Stimulated activated CD4-positive, alpha-beta T cell treated with anti-CD3 and anti-CD28 coated beads, Interleukin-15, amount 100 ng/mL, for 48 hours (primary cell): ENCODE results near the gene DENND2A.

Experiments used
- DNase-seq, 2 donors: peaks; one replicate each; pipeline ENCODE4 v3.0.0-alpha.2; 2020; ENCODE audit warnings: low read depth in 2 of 2

Gene DENND2A

GRCh38 chr7:140619176-140619575, 21.4 kb downstream of the DENND2A start:
- DNase-seq = no peak

- no peak for DNase-seq
Observed at GRCh38 chr7:140618306-140618705, 22.3 kb downstream of the DENND2A start.

GRCh38 chr7:140617081-140617480, 23.5 kb downstream of the DENND2A start:
- DNase-seq = no peak

GRCh38 chr7:140616328-140616727, 24.3 kb downstream of the DENND2A start:
- no peak for DNase-seq

GRCh38 chr7:140611641-140612040, 29.0 kb downstream of the DENND2A start:
- DNase-seq = no peak

- no peak for DNase-seq
Observed at GRCh38 chr7:140610204-140611165, 30.1 kb downstream of the DENND2A start.

GRCh38 chr7:140609646-140610045, 31.0 kb downstream of the DENND2A start:
- DNase-seq = no peak

- DNase-seq = no peak
Observed at GRCh38 chr7:140607441-140607989, 33.1 kb downstream of the DENND2A start.

- DNase-seq = no peak
Observed at GRCh38 chr7:140605337-140605736, 35.3 kb downstream of the DENND2A start.

- no peak for DNase-seq
Observed at GRCh38 chr7:140604760-140605159, 35.9 kb downstream of the DENND2A start.

GRCh38 chr7:140604076-140604475, 36.5 kb downstream of the DENND2A start:
- no peak for DNase-seq

GRCh38 chr7:140601566-140602174, 38.9 kb downstream of the DENND2A start:
- no peak for DNase-seq

GRCh38 chr7:140600341-140600740, 40.3 kb downstream of the DENND2A start:
- no peak for DNase-seq

GRCh38 chr7:140597428-140597949, 43.1 kb downstream of the DENND2A start:
- no peak for DNase-seq

GRCh38 chr7:140596519-140597427, 43.8 kb downstream of the DENND2A start:
- no peak for DNase-seq

GRCh38 chr7:140595468-140596092, 45.0 kb downstream of the DENND2A start:
- DNase-seq = no peak

GRCh38 chr7:140594131-140594691, 46.4 kb downstream of the DENND2A start:
- DNase-seq = no peak

GRCh38 chr7:140593672-140593982, 47.0 kb downstream of the DENND2A start:
- no peak for DNase-seq

- no peak for DNase-seq
Observed at GRCh38 chr7:140592964-140593671, 47.5 kb downstream of the DENND2A start.
